NCI-H187 treated with DMSO at 0.1 percent for 48 hours (cell line): ENCODE measurements around the gene FAM161B.
A peak's percentile ranks its signal among the peaks of the same experiment; 100 is the strongest.
"Not testable (repeated sequence)": the region's sequence is repeated elsewhere in the genome, so short reads cannot be mapped to it uniquely, and the experiment has no call there.

Source experiments
- DNase-seq: peaks from one replicate; lab custom pipeline; 2025; lab: John Stamatoyannopoulos, UW

Gene FAM161B

GRCh38 chr14:73949752-73950734 is at the start of gene FAM161B, which contains the start of gene COQ6:
FAM161B (minus strand) TSS chr14:73950094; CDS start chr14:73950026, 68 bp downstream.
COQ6 (plus strand) TSS chr14:73950302; CDS start chr14:73950333, 31 bp downstream.
- peak; percentile 90 for DNase-seq

GRCh38 chr14:73998726-73999125 is 48.8 kb upstream of the FAM161B start:
- no peak for DNase-seq

- no peak for DNase-seq
These were observed 48.1 kb upstream of the FAM161B start for GRCh38 chr14:73997944-73998447.

GRCh38 chr14:73997108-73997943 is 47.4 kb upstream of the FAM161B start:
- no peak for DNase-seq

GRCh38 chr14:73996731-73997107 is 46.8 kb upstream of the FAM161B start:
- DNase-seq: no peak

GRCh38 chr14:73995977-73996378 is 46.1 kb upstream of the FAM161B start:
- DNase-seq: no peak

- DNase-seq: not testable (repeated sequence)
These were observed 45.0 kb upstream of the FAM161B start for GRCh38 chr14:73994926-73995325.

- DNase-seq: no peak
These were observed 41.2 kb upstream of the FAM161B start for GRCh38 chr14:73991092-73991491.

- DNase-seq: not testable (repeated sequence)
These were observed 38.8 kb upstream of the FAM161B start for GRCh38 chr14:73988656-73989055.

- no peak for DNase-seq
These were observed 38.2 kb upstream of the FAM161B start for GRCh38 chr14:73988065-73988464.

- no peak for DNase-seq
These were observed 28.0 kb upstream of the FAM161B start for GRCh38 chr14:73977896-73978295.

- DNase-seq: no peak
These were observed 26.2 kb upstream of the FAM161B start for GRCh38 chr14:73976125-73976524.

- DNase-seq: peak; percentile 16
These were observed 23.6 kb upstream of the FAM161B start for GRCh38 chr14:73973497-73973896.

- no peak for DNase-seq
These were observed 19.0 kb upstream of the FAM161B start for GRCh38 chr14:73968885-73969284.

- DNase-seq: no peak
These were observed 15.3 kb upstream of the FAM161B start for GRCh38 chr14:73965216-73965615.

- DNase-seq: no peak
These were observed 11.3 kb upstream of the FAM161B start for GRCh38 chr14:73961192-73961591.

GRCh38 chr14:73958591-73958990 is 8.7 kb upstream of the FAM161B start:
- DNase-seq: no peak

- DNase-seq: no peak
These were observed 5.8 kb upstream of the FAM161B start for GRCh38 chr14:73955674-73956073.

GRCh38 chr14:73953731-73954130 is 3.8 kb upstream of the FAM161B start:
- no peak for DNase-seq

- no peak for DNase-seq
These were observed 4.7 kb downstream of the FAM161B start for GRCh38 chr14:73945159-73945670.

GRCh38 chr14:73944432-73945158 is 5.3 kb downstream of the FAM161B start:
- no peak for DNase-seq
